SK-N-SH treated with all-trans-retinoic acid at 6 μM for 48 hours (cell line): Measurements from ENCODE around the gene APOBEC4.

Source experiments
- ARNTL ChIP-seq: fragments of 450-650 bp; formaldehyde crosslinking; IDR thresholded peaks from 2 replicates; pipeline ENCODE4 v1.5.0; 2020; ENCODE audit warnings: low read depth, mild to moderate bottlenecking, moderate library complexity, borderline replicate concordance
- GLIS3 ChIP-seq: fragments of 250-450 bp; sonication (Bioruptor Pico); IDR thresholded peaks from 2 replicates; pipeline ENCODE4 v1.5.0; 2020; ENCODE audit warnings: mild to moderate bottlenecking, moderate library complexity
- ISL1 ChIP-seq: fragments of 250-450 bp; sonication (Bioruptor Pico); IDR thresholded peaks from 2 replicates; pipeline ENCODE4 v2.1.2; 2022; ENCODE audit warnings: mild to moderate bottlenecking, moderate library complexity
- OSR1 ChIP-seq: fragments of 250-450 bp; sonication (Bioruptor Pico); IDR thresholded peaks from 2 replicates; pipeline ENCODE4 v1.8.0; 2022; ENCODE audit warnings: moderate library complexity, mild to moderate bottlenecking, inconsistent platforms
- PATZ1 ChIP-seq: fragments of 250-450 bp; sonication (Bioruptor Pico); IDR thresholded peaks from 2 replicates; pipeline ENCODE4 v1.8.0; 2020; ENCODE audit warnings: mild to moderate bottlenecking, moderate library complexity, borderline replicate concordance
- POU6F1 ChIP-seq: fragments of 250-450 bp; sonication (Bioruptor Pico); IDR thresholded peaks from 2 replicates; pipeline ENCODE4 v1.8.0; 2021; ENCODE audit warnings: low read depth, mild to moderate bottlenecking, moderate library complexity, borderline replicate concordance
- RARB ChIP-seq: fragments of 250-450 bp; sonication (Bioruptor Pico); IDR thresholded peaks from 2 replicates; pipeline ENCODE4 v1.8.0; 2021; ENCODE audit warnings: mild to moderate bottlenecking, moderate library complexity
- TOX ChIP-seq: fragments of 250-450 bp; sonication (Bioruptor Pico); IDR thresholded peaks from 2 replicates; pipeline ENCODE4 v1.8.0; 2021; ENCODE audit warnings: mild to moderate bottlenecking, moderate library complexity, borderline replicate concordance
- ZFP3 ChIP-seq: fragments of 250-450 bp; sonication (Bioruptor Pico); IDR thresholded peaks from 2 replicates; pipeline ENCODE4 v1.5.0; 2020; ENCODE audit warnings: mild to moderate bottlenecking, moderate library complexity
- ZFP30 ChIP-seq: fragments of 450-650 bp; formaldehyde crosslinking; IDR thresholded peaks from 2 replicates; pipeline ENCODE4 v1.5.0; 2022; ENCODE audit warnings: mild to moderate bottlenecking, moderate library complexity
- ZNF70 ChIP-seq: fragments of 450-650 bp; formaldehyde crosslinking; IDR thresholded peaks from 2 replicates; pipeline ENCODE4 v1.5.0; 2020; ENCODE audit warnings: mild to moderate bottlenecking, moderate library complexity
- ZNF8 ChIP-seq: fragments of 450-650 bp; formaldehyde crosslinking; IDR thresholded peaks from 2 replicates; pipeline ENCODE4 v1.5.0; 2020; ENCODE audit warnings: mild to moderate bottlenecking, moderate library complexity

- TF ChIP-seq RARB: no peak
- TF ChIP-seq ISL1 (CRISPR knock-in tag): no peak
- TF ChIP-seq GLIS3 (CRISPR knock-in tag): no peak
- no peak for TF ChIP-seq TOX (CRISPR knock-in tag)
- TF ChIP-seq POU6F1: no peak
- no peak for TF ChIP-seq ARNTL (CRISPR knock-in tag)
- no peak for TF ChIP-seq ZNF8
- TF ChIP-seq PATZ1 (CRISPR knock-in tag): no peak
- TF ChIP-seq ZFP30: no peak
- TF ChIP-seq ZNF70: no peak
- TF ChIP-seq ZFP3 (CRISPR knock-in tag): no peak
- no peak for TF ChIP-seq OSR1 (CRISPR knock-in tag)
Measured at GRCh38 chr1:183605904-183606303, 47.2 kb downstream of the APOBEC4 start.
